OCI-LY3 (cell line): ENCODE results near the gene PLCH2.

ENCODE experiments used
- EZH2phosphoT487 ChIP-seq: fragments of 200-600 bp; shearing (Covaris generic); IDR thresholded peaks from 2 replicates; pipeline ENCODE4 v1.6.1; 2018; ENCODE audit warnings: antibody characterized with exemption, mixed run types, low read depth
- TF ChIP-seq, protein P1 (sequence below): fragments of 200-600, 300-600 bp; sonication (generic); IDR thresholded peaks from 2 replicates; pipeline ENCODE4 v1.5.1; 2014; ENCODE audit warnings: antibody characterized with exemption, low read length, low read depth

DNA sequence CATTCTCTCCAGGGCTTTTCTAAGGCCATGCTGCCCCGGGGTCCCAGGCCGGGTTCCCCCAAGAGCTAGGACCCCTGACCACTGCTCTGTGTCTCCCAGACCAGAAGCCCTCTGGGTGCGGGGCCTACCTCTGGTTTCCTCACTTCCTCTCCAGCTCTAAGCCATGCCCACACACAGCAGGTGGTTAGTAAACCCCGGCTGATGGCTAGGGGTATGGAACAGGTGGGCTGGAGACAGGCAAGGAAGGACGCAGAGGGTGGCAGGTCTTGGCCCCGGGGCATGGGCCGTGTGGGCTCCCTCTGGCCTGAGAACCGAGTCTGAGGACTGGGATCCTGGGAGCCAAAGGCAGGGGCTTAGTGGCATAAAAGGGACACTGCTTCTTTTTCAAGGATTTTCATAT is 15.9 kb upstream of the PLCH2 start:
- TF ChIP-seq, protein P1, sequence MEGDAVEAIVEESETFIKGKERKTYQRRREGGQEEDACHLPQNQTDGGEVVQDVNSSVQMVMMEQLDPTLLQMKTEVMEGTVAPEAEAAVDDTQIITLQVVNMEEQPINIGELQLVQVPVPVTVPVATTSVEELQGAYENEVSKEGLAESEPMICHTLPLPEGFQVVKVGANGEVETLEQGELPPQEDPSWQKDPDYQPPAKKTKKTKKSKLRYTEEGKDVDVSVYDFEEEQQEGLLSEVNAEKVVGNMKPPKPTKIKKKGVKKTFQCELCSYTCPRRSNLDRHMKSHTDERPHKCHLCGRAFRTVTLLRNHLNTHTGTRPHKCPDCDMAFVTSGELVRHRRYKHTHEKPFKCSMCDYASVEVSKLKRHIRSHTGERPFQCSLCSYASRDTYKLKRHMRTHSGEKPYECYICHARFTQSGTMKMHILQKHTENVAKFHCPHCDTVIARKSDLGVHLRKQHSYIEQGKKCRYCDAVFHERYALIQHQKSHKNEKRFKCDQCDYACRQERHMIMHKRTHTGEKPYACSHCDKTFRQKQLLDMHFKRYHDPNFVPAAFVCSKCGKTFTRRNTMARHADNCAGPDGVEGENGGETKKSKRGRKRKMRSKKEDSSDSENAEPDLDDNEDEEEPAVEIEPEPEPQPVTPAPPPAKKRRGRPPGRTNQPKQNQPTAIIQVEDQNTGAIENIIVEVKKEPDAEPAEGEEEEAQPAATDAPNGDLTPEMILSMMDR: no peak
- no peak for TF ChIP-seq EZH2phosphoT487
